NCI-H2029 (cell line): ENCODE data around the gene PRKACA.

Experiments used
- DNase-seq: peaks from one replicate; lab custom pipeline; 2025; lab: John Stamatoyannopoulos, UW

PRKACA gene

DNA sequence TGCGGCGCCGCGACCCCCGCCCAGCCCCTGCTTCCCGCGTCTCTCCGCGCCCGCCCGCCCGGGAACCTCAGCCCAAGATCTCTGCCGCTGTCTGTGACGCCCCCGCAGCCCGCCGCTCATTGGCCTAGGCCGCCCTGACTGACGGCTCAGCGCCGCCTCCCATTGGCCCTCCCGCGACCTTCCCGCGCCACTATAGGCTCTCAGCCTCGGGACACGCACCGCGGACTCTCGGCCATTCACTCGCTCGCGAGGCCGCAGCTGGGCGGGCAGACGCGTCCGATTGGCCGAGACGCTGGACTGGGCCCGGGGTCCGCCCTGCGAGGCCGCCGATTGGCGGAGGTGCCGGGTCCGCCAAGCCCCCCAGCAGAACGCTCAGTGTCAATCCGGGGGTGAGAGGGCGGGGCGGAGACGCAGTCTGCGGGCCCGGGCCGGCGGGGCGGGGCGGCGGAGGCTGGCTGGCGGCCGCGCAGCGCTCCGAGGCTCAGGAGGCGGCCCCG is at the start of gene PRKACA:
TSS of gene PRKACA (minus strand) at position 95 of the 497 bp plus-strand sequence. CDS start 215 bp downstream, outside the sequence.
- DNase-seq: peak; percentile 98

DNA sequence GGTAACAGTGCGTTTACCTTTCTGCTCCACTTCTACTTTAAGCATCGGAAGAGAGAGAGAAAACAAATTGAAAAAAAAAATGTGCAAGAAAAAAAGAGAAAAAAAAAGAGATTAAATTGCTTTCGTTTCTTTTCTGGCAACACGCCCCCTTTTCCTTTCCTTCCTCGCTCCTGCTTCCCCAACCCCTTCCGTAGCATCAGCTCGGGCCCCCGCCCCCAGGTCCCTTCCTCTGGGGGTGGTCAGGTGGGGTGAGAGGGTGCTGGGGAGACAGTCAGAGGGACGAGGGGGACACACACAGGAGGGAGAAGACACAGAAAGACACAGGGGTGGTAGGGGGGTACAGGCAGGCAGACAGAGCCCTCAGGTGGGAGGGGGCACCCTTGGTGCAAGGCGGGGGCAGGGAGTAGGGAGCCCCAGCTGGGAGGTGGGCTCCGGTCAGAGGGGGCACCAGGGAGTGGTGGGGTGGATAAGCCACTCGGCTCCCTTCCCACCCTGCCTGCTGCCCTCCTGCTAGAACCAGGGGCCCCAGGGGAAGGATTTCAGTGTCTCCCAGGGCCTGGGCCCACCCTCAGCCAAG is 49.5 kb upstream of the PRKACA start:
- DNase-seq: no peak

GRCh38 chr19:14165990-14166830 is 48.6 kb upstream of the PRKACA start:
- no peak for DNase-seq

DNA sequence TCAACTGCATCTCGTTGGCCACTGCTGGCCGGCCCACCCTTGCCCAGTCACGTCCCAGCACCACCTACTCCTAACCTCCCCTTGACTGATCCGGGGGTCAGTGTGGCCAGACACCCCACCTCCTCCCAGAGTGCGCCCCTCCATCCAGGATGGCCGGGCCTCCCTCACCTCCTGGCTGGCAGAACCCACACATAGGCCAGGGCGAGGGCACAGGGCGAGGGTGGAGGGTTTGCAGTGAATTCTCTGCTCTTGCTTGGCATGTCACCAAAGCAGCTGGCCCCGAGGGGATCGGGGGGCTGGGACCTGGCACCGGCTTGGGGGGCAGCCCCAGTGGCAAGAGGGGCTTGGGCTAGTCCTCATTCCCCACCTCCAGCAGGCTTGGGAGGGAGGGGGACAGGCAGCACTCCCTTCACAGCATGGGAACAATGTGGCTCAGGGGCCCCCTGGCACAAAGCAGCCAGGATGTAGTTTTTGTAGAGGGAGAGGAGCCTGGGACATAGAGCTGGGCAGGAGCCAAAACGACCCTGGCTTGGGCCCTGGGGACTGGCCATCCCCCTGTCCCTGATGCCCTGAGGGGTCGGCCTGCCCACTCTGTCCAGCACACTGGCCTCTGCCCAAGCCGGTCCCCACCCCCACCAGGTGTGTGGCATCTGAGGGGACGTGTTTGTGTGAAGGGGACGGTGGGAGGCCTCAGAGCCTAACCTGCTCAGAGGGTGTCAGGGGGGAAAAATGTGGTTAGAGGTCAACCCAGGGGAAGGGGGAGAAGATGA is 47.3 kb upstream of the PRKACA start:
- no peak for DNase-seq

GRCh38 chr19:14164082-14164481 is 46.5 kb upstream of the PRKACA start:
- no peak for DNase-seq

GRCh38 chr19:14162871-14163297 is 45.3 kb upstream of the PRKACA start:
- DNase-seq: no peak

DNA sequence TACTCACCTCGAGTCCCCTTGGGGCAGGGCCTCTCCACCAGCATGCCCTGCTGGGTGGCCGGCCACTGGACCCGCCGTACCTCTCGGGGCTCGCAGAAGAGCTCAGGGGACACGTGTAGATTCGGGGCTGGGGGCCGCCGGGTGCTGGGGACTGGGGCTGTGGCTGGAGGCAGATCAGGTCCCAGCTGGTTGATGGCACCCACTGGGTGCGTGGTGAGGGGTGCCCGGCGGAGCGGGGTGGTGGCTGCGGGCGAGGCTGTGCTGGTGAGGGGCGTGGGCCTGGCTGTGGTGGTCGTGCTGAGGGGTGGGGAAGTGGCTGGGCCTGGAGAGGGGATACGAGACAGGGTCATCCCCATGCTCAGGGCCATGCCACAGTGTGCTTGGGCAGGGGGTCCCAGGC is 43.7 kb upstream of the PRKACA start:
- DNase-seq: no peak

- no peak for DNase-seq
Measured at GRCh38 chr19:14160017-14160703, 42.6 kb upstream of the PRKACA start.

DNA sequence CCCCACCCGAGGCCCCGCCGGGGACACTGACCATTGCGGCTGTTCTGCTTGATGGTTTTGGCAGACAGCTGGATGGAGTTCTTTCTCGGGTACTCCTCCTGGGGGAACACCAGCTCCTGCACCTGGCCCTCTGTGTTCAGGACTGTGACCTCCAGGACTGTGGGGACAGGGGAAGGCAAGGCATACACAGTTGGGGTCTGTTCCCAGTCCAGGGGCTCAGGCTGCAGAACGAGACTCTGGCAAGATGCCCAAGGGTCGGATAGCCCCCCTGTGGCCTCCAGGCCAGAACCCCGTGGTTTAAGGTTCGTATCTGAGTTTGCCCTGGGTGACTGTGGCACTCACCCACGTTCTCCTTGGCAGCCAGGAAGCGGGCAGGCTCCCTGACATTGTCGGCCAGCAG is 41.5 kb upstream of the PRKACA start:
- no peak for DNase-seq

- no peak for DNase-seq
Measured at GRCh38 chr19:14158276-14159023, 40.9 kb upstream of the PRKACA start.

- no peak for DNase-seq
Measured at GRCh38 chr19:14156971-14157717, 39.6 kb upstream of the PRKACA start.

DNA sequence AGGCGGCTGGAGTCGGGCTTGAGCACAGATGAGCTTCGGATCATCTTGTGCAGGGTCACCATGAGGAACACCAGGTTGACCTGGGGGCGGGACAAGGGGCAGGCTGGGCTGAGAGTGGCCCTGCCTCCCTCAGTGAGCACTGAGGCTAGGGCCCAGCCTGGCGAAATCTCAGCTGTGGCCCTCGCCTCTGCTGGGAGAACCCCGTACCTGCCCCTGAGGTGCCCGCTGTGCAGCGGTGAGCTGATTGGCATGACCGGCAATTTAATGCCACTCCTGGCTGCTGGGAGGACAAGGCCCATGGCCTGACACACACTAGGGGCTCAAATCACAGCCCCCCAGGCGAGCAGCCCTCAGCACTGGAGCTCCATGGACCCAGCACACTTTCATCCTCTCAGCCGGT is 38.6 kb upstream of the PRKACA start:
- no peak for DNase-seq

GRCh38 chr19:14155371-14155770 is 37.8 kb upstream of the PRKACA start:
- no peak for DNase-seq

- DNase-seq: no peak
Measured at GRCh38 chr19:14152713-14153112, 35.2 kb upstream of the PRKACA start.

DNA sequence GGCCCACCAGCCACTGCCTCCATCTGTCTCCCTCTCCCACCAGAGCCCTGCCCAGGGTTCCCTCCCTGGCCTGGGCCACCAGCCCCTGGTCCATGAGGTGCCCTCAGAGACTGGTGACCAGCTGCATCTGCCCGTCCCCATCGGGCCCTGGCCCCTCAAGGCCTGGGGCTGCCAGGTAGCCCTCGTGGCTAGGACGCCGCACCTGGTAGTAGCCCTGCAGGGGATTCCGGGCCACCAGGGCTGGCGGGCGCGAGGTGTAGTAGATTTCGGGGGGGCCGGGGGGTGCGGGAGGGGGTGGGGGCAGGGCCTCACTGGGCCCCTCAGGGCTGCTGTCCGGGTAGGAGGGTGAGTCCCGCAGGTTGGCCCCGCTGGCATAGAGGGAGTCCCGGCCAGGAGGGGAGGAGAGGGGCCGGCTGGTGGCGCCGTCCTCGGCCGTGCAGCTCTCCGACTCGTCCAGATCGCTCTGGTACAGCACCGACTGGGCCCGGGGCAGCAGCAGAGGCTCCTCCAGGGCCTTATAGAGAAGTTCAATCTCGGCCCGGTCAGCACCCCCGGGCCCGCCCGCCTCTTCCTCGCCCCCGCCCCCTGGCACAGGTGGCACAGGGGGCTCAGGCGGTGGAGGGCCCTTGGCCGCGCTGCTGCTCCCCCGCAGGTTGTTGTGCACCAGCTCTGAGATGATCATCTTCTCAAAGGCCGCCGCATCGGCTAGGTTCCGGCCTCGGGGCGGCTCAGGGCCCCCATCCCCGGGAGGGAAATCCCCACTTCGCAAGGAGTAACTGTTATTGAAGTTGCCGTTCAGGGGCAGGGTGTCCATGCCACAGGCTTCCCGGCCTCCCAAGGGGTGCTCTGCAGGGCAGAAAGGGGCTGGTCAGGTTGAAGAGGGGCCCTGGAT is 33.5 kb upstream of the PRKACA start:
- DNase-seq: no peak

GRCh38 chr19:14150041-14150769 is 32.6 kb upstream of the PRKACA start:
- DNase-seq: no peak

DNA sequence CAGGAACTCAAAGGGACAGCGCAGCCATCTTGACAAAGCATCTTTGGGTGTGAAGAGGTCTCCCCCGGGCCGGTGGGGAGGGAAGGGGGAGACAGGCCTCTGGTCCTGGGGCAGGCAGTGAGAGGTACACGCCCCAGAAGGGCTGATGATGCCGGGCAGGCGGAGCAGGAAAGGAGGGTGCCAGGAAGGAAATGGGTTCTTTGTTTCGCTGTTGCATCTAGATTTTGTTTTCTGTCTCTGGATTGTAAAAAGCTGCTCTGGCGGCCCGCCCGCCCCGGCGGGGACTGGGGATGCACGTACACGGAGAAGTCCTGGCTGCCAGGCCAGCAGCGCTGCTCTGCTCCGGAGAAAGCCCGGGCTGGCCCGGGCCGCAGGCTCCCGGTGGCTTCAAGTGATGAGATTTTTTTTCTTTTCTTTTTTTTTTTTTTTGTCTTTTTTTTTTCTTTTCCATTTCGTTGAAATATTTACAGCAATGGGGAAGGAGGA is 32.0 kb upstream of the PRKACA start:
- DNase-seq: no peak

DNA sequence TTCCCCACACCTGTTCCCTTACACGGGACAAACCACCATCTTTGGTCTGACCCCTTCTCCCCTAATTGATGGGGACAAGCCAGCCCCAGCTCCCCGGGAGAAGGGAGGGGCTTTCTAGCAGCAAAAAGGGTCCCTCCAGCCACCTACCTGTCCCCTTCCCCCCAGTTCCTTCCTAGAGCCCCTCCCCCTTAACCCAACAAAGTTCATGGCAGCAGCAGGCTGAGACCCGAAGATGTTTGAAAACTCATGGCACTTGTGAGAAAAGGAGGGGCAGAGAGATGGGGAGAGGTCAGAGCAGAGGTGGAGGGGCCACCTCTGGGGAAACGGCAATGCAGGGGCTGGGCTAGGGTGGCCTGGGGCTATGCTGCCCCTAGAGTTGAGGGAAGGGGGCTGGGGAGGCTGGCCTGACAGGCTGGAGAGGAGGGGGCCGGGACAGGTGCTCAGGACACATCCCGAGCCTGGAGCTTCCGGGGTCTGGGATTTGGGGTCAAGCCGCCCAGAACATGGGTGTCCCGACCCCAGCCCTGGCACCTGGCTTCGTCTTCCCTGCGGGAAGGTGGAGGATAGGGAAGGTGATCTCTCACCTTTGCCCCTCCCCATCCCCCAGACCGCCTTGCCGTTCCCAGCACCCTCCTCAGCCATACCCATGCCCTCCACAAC is 31.3 kb upstream of the PRKACA start:
- no peak for DNase-seq
